HCT116 (cell line): ENCODE results near the gene SLC4A9. TPM values are rescaled to one million over a fixed set of nuclear protein-coding genes. Genes with fewer than 3 reads are reported as not detected.

Experiments used
- ATAC-seq: fragments of 200-7000 bp; cut with Tn5 transposase; 2 replicates; pipeline ENCODE4 v1.9.1; 2020; ENCODE audit warnings: mild to moderate bottlenecking, moderate library complexity
- BruUV-seq: library from RNA; stranded (reverse); fragments of 400-500 nt; replicated peaks from 2 replicates; lab custom pipeline; 2021; lab: Mats Ljungman, UMichigan
- CTCF ChIA-PET: fragments of 300-600 bp; sonication (Branson Sonifier 250); formaldehyde crosslinking; loops from one replicate; lab custom pipeline; 2021; ENCODE audit warnings: antibody characterized with exemption; lab: Charles Lee
- POLR2A ChIA-PET: fragments of 300-600, 350-600 bp; sonication (Branson Sonifier 250); formaldehyde crosslinking; loops from one replicate; lab custom pipeline; 2021; ENCODE audit warnings: antibody characterized with exemption; lab: Charles Lee
- RAD21 ChIA-PET, 2 experiments: fragments of 300-600 bp; sonication (Branson Sonifier 250); formaldehyde crosslinking; loops; one replicate each; lab custom pipeline; 2023; ENCODE audit warnings: low total read pairs in 2 of 2; ENCODE audit not compliant: uncharacterized antibody in 2 of 2, unreplicated experiment in 2 of 2, low non-redundant PET in 1 of 2; lab: Charles Lee
- DNase-seq: peaks from one replicate; pipeline ENCODE4 v3.0.0-alpha.2; 2010; ENCODE audit warnings: low read depth, low spot score
- H2AFZ ChIP-seq: fragments of 200-600 bp; shearing (Covaris generic), sonication (generic); 2 replicates; pipeline ENCODE4 v1.6.1; 2017; ENCODE audit warnings: low read depth, mixed run types, mixed read lengths, antibody characterized with exemption, low read length; ENCODE audit not compliant: poor library complexity, severe bottlenecking
- H3K27ac ChIP-seq: 2 replicates; pipeline ENCODE4 v1.5.1; 2012; ENCODE audit warnings: low read depth, low read length
- H3K27me3 ChIP-seq: fragments of 200-600 bp; sonication (generic); 2 replicates; pipeline ENCODE4 v1.6.1; 2016; ENCODE audit warnings: mixed run types, low read length, mixed read lengths; ENCODE audit not compliant: insufficient read depth
- H3K36me3 ChIP-seq, 2 experiments: fragments of 200-500 bp in 1 of 2; fragments of 200-600 bp in 1 of 2; sonication (Bioruptor generic) in 1 of 2; sonication (generic) in 1 of 2; 2 replicates each; pipeline versions ENCODE4 v1.5.1 to v1.6.1; 2014 to 2016; ENCODE audit warnings: low read length in 2 of 2, inconsistent platforms in 1 of 2, mixed read lengths in 1 of 2, mixed run types in 1 of 2; ENCODE audit not compliant: insufficient read depth in 2 of 2, control insufficient read depth in 1 of 2
- H3K4me1 ChIP-seq, 2 experiments: fragments of 200-600 bp in 1 of 2; sonication (generic) in 1 of 2; 2 replicates each; pipeline versions ENCODE4 v1.5.1 to v1.6.1; 2012 to 2017; ENCODE audit warnings: low read length in 2 of 2, inconsistent platforms in 1 of 2, mild to moderate bottlenecking in 1 of 2, mixed read lengths in 1 of 2, mixed run types in 1 of 2, moderate library complexity in 1 of 2; ENCODE audit not compliant: insufficient read depth in 2 of 2, control insufficient read depth in 1 of 2
- H3K4me2 ChIP-seq: fragments of 200-600 bp; sonication (generic); 2 replicates; pipeline ENCODE4 v1.6.1; 2017; ENCODE audit warnings: mixed run types, low read length, mixed read lengths
- H3K4me3 ChIP-seq, 2 experiments: fragments of 200-600 bp in 1 of 2; sonication (generic) in 1 of 2; replicated peaks in 1 of 2; 2 replicates each; pipeline ENCODE4 v1.5.1; 2011 to 2016; ENCODE audit warnings: low read length in 2 of 2, control low read depth in 1 of 2, low read depth in 1 of 2, mild to moderate bottlenecking in 1 of 2, mixed read lengths in 1 of 2, mixed run types in 1 of 2
- H3K79me2 ChIP-seq: fragments of 200-600 bp; sonication (generic); 2 replicates; pipeline ENCODE4 v1.6.1; 2017; ENCODE audit warnings: mild to moderate bottlenecking, mixed run types, low read length, moderate library complexity, mixed read lengths; ENCODE audit not compliant: insufficient read depth
- H3K9ac ChIP-seq: fragments of 200-600 bp; sonication (generic); 2 replicates; pipeline ENCODE4 v1.6.1; 2016; ENCODE audit warnings: low read length, mixed read lengths
- H3K9me2 ChIP-seq: fragments of 200-600 bp; sonication (generic), shearing (Covaris generic); 2 replicates; pipeline ENCODE4 v1.6.1; 2017; ENCODE audit warnings: mixed run types, mild to moderate bottlenecking, moderate library complexity; ENCODE audit not compliant: insufficient read depth
- H3K9me3 ChIP-seq, 2 experiments: fragments of 200-500 bp in 1 of 2; fragments of 200-600 bp in 1 of 2; sonication (Bioruptor generic) in 1 of 2; sonication (generic) in 1 of 2; 2 replicates each; pipeline ENCODE4 v1.6.1; 2014 to 2017; ENCODE audit warnings: low read length in 2 of 2, mixed read lengths in 2 of 2, inconsistent platforms in 1 of 2, low read depth in 1 of 2, mild to moderate bottlenecking in 1 of 2, mixed run types in 1 of 2, moderate library complexity in 1 of 2; ENCODE audit not compliant: control insufficient read depth in 1 of 2, insufficient read depth in 1 of 2
- H4K20me1 ChIP-seq: fragments of 200-600 bp; sonication (generic), shearing (Covaris generic); 2 replicates; pipeline ENCODE4 v1.6.1; 2017; ENCODE audit warnings: mixed run types, mild to moderate bottlenecking, moderate library complexity; ENCODE audit not compliant: insufficient read depth
- CBX3 ChIP-seq: IDR thresholded peaks from 2 replicates; pipeline ENCODE4 v1.6.1; 2012; ENCODE audit warnings: low read depth
- EGR1 ChIP-seq: IDR thresholded peaks from 2 replicates; pipeline ENCODE4 v1.6.1; 2012; ENCODE audit warnings: low read depth
- ELF1 ChIP-seq: IDR thresholded peaks from 2 replicates; pipeline ENCODE4 v1.6.1; 2012; ENCODE audit warnings: low read depth, borderline replicate concordance
- FOSL1 ChIP-seq: IDR thresholded peaks from 2 replicates; pipeline ENCODE4 v1.6.1; 2012; ENCODE audit warnings: low read depth
- MAX ChIP-seq: IDR thresholded peaks from 2 replicates; pipeline ENCODE4 v1.6.1; 2012
- POLR2AphosphoS5 ChIP-seq: IDR thresholded peaks from 2 replicates; pipeline ENCODE4 v1.6.1; 2011; ENCODE audit warnings: mild to moderate bottlenecking, low read depth, low read length, moderate library complexity
- RAD21 ChIP-seq: IDR thresholded peaks from 2 replicates; pipeline ENCODE4 v1.6.1; 2012; ENCODE audit warnings: low read depth, mild to moderate bottlenecking
- SP1 ChIP-seq: IDR thresholded peaks from 2 replicates; pipeline ENCODE4 v1.6.1; 2012; ENCODE audit warnings: low read depth
- SRF ChIP-seq: IDR thresholded peaks from 2 replicates; pipeline ENCODE4 v1.6.1; 2012; ENCODE audit warnings: low read depth
- TCF7L2 ChIP-seq: IDR thresholded peaks from 2 replicates; pipeline ENCODE4 v1.7.0; 2011; ENCODE audit warnings: borderline replicate concordance, inconsistent platforms; ENCODE audit not compliant: insufficient read depth, insufficient read length; ENCODE audit errors: extremely low read depth
- YY1 ChIP-seq: IDR thresholded peaks from 2 replicates; pipeline ENCODE4 v1.6.1; 2011; ENCODE audit warnings: low read length, low read depth, moderate library complexity, mild to moderate bottlenecking; ENCODE audit not compliant: insufficient replicate concordance; ENCODE audit errors: extremely low read depth
- ZBTB33 ChIP-seq: IDR thresholded peaks from 2 replicates; pipeline ENCODE4 v1.6.1; 2011; ENCODE audit warnings: mild to moderate bottlenecking, low read length, moderate library complexity; ENCODE audit not compliant: insufficient replicate concordance; ENCODE audit errors: extremely low read depth
- ZFX ChIP-seq: fragments of 450-650 bp; IDR thresholded peaks from 2 replicates; pipeline ENCODE4 v1.6.1; 2017
- ZNF274 ChIP-seq: fragments of 200-500 bp; sonication (Bioruptor generic); IDR thresholded peaks from 2 replicates; pipeline ENCODE4 v1.6.1; 2014; ENCODE audit warnings: mild to moderate bottlenecking, low read depth, low read length, inconsistent platforms
- intact Hi-C: fragments of 100-400 bp; cut with micrococcal nuclease; formaldehyde crosslinking; loops from 2 replicates; pipeline ENCODE4 v1.10.0; 2022
- total RNA-seq: library from RNA; stranded (reverse); gene quantifications from one replicate; pipeline ENCODE4 v1.2.1, GENCODE V29; 2021; ENCODE audit not compliant: unreplicated experiment
- TF ChIP-seq, protein P1 (sequence below), 3 experiments: fragments of 200-600 bp in 1 of 3; sonication (generic) in 1 of 3; IDR thresholded peaks in 2 of 3; conservative IDR thresholded peaks in 1 of 3; 2 replicates each; pipeline ENCODE4 v1.5.1; 2012 to 2017; ENCODE audit warnings: low read depth in 2 of 3, low read length in 2 of 3, antibody characterized with exemption in 1 of 3, borderline replicate concordance in 1 of 3, control low read depth in 1 of 3, mild to moderate bottlenecking in 1 of 3, mixed read lengths in 1 of 3, mixed run types in 1 of 3, moderate library complexity in 1 of 3; ENCODE audit not compliant: insufficient read depth in 1 of 3
- TF ChIP-seq, protein P2 (sequence below): IDR thresholded peaks from 2 replicates; pipeline ENCODE4 v1.6.1; 2012; ENCODE audit warnings: low read depth
- TF ChIP-seq, protein P3 (sequence below): IDR thresholded peaks from 2 replicates; pipeline ENCODE4 v1.6.1; 2012

The SLC4A9 gene
- total RNA-seq, 1 experiment from 2014 or later = 0.49 TPM

- Histone ChIP-seq H3K27me3 (no peaks in the 10 kb centered on the region), H3K9ac (no peak overlapping the region), H3K9me2 (no peaks in the 10 kb centered on the region), H4K20me1 (no peaks in the 10 kb centered on the region), H3K4me3 (no peak overlapping the region), H3K79me2 (no peaks in the 10 kb centered on the region), H3K4me1 (peaks cover 3 to 24% of the 10 kb centered on the region in 2 experiments; a peak in 3 of 4 replicates), H3K9me3 (no peaks in the 10 kb centered on the region), H3K36me3 (no peaks in the 10 kb centered on the region), H2AFZ (peak overlapping the region; percentile 96), H3K4me2 (no peak overlapping the region), H3K27ac (no peak overlapping the region)
- DNase-seq = no peak
- ATAC-seq = no peak
- POLR2A ChIA-PET = no interaction called here
- RAD21 ChIA-PET = no interaction called here
- no peak for TF ChIP-seq MAX
- no peak for TF ChIP-seq SRF
- TF ChIP-seq TCF7L2 = no peak
- TF ChIP-seq RAD21 = no peak
- no peak for TF ChIP-seq SP1
- TF ChIP-seq CBX3 = no peak
- no peak for TF ChIP-seq POLR2AphosphoS5
- no peak for TF ChIP-seq YY1
- TF ChIP-seq ZFX = no peak
- TF ChIP-seq ZBTB33 = no peak
- no peak for TF ChIP-seq ELF1
- TF ChIP-seq, protein P1, sequence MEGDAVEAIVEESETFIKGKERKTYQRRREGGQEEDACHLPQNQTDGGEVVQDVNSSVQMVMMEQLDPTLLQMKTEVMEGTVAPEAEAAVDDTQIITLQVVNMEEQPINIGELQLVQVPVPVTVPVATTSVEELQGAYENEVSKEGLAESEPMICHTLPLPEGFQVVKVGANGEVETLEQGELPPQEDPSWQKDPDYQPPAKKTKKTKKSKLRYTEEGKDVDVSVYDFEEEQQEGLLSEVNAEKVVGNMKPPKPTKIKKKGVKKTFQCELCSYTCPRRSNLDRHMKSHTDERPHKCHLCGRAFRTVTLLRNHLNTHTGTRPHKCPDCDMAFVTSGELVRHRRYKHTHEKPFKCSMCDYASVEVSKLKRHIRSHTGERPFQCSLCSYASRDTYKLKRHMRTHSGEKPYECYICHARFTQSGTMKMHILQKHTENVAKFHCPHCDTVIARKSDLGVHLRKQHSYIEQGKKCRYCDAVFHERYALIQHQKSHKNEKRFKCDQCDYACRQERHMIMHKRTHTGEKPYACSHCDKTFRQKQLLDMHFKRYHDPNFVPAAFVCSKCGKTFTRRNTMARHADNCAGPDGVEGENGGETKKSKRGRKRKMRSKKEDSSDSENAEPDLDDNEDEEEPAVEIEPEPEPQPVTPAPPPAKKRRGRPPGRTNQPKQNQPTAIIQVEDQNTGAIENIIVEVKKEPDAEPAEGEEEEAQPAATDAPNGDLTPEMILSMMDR (IDR thresholded peaks at IDR 0.05 in 2 of 3, conservative IDR thresholded peaks at IDR 0.05 in 1 of 3; ENCODE audit: borderline replicate concordance in 1 of 3, insufficient read depth in 1 of 3, low read depth in 2 of 3, low read length in 2 of 3) = no peak
- TF ChIP-seq EGR1 = no peak
- TF ChIP-seq, protein P2, sequence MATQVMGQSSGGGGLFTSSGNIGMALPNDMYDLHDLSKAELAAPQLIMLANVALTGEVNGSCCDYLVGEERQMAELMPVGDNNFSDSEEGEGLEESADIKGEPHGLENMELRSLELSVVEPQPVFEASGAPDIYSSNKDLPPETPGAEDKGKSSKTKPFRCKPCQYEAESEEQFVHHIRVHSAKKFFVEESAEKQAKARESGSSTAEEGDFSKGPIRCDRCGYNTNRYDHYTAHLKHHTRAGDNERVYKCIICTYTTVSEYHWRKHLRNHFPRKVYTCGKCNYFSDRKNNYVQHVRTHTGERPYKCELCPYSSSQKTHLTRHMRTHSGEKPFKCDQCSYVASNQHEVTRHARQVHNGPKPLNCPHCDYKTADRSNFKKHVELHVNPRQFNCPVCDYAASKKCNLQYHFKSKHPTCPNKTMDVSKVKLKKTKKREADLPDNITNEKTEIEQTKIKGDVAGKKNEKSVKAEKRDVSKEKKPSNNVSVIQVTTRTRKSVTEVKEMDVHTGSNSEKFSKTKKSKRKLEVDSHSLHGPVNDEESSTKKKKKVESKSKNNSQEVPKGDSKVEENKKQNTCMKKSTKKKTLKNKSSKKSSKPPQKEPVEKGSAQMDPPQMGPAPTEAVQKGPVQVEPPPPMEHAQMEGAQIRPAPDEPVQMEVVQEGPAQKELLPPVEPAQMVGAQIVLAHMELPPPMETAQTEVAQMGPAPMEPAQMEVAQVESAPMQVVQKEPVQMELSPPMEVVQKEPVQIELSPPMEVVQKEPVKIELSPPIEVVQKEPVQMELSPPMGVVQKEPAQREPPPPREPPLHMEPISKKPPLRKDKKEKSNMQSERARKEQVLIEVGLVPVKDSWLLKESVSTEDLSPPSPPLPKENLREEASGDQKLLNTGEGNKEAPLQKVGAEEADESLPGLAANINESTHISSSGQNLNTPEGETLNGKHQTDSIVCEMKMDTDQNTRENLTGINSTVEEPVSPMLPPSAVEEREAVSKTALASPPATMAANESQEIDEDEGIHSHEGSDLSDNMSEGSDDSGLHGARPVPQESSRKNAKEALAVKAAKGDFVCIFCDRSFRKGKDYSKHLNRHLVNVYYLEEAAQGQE = no peak
- no peak for TF ChIP-seq ZNF274
- TF ChIP-seq, protein P3, sequence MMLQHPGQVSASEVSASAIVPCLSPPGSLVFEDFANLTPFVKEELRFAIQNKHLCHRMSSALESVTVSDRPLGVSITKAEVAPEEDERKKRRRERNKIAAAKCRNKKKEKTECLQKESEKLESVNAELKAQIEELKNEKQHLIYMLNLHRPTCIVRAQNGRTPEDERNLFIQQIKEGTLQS = no peak
- no peak for TF ChIP-seq FOSL1
- intact Hi-C loops = no loop called here
- no TSS peak for BruUV-seq
- CTCF ChIA-PET = interaction anchor here (1.4 kb wide), 1 partner anchor 33 kb away, joined by 4 read pairs; no protein-coding TSS in a partner anchor
These were observed 47.2 kb upstream of the SLC4A9 start for GRCh38 chr5:140312791-140313189.
